K562 (cell line): ENCODE results near the gene RNF6. TPM values are rescaled to one million over a fixed set of nuclear protein-coding genes. Genes with fewer than 3 reads are reported as not detected.

Source experiments
- BCL6 ChIP-seq: fragments of 250-450 bp; sonication (Bioruptor Pico); IDR thresholded peaks from 2 replicates; pipeline ENCODE4 v1.4.0; 2020
- CBX5 ChIP-seq: IDR thresholded peaks from 2 replicates; pipeline ENCODE4 v1.6.1; 2014; ENCODE audit warnings: low read depth, borderline replicate concordance
- ESRRB ChIP-seq: fragments of 250-450 bp; sonication (Bioruptor Pico); IDR thresholded peaks from 2 replicates; pipeline ENCODE4 v1.5.0; 2020; ENCODE audit warnings: mild to moderate bottlenecking, moderate library complexity, borderline replicate concordance
- FOXA3 ChIP-seq, 2 experiments: fragments of 450-650 bp in 1 of 2; sonication (generic) in 1 of 2; formaldehyde crosslinking; IDR thresholded peaks in 1 of 2; conservative IDR thresholded peaks in 1 of 2; 2 replicates each; pipeline versions ENCODE4 v1.4.0 to v1.8.0; 2020 to 2022; ENCODE audit warnings: mild to moderate bottlenecking in 2 of 2, missing genetic modification reagents in 1 of 2
- GATA2 ChIP-seq: sonication (generic); formaldehyde crosslinking; IDR thresholded peaks from 2 replicates; pipeline ENCODE4 v1.4.0; 2020; ENCODE audit warnings: mild to moderate bottlenecking, missing genetic modification reagents
- NBN ChIP-seq: fragments of 450-650 bp; IDR thresholded peaks from 2 replicates; pipeline ENCODE4 v1.6.1; 2016; ENCODE audit warnings: low read depth, mild to moderate bottlenecking
- NCOR1 ChIP-seq: fragments of 450-650 bp; IDR thresholded peaks from 2 replicates; pipeline ENCODE4 v1.6.1; 2016; ENCODE audit warnings: mild to moderate bottlenecking, moderate library complexity
- NFATC3 ChIP-seq: fragments of 450-650 bp; IDR thresholded peaks from 2 replicates; pipeline ENCODE4 v1.6.1; 2017; ENCODE audit warnings: mild to moderate bottlenecking
- NR2C2 ChIP-seq, 2 experiments: fragments of 200-800 bp in 1 of 2; sonication (Bioruptor generic) in 1 of 2; sonication (generic) in 1 of 2; formaldehyde crosslinking in 1 of 2; IDR thresholded peaks; 2 replicates each; pipeline versions ENCODE4 v1.6.1 to v1.8.0; 2016 to 2022; ENCODE audit warnings: mild to moderate bottlenecking in 1 of 2, missing compliant biosample characterization in 1 of 2, missing genetic modification characterization in 1 of 2, missing genetic modification reagents in 1 of 2
- PRMT5 ChIP-seq: sonication (generic); formaldehyde crosslinking; IDR thresholded peaks from 2 replicates; pipeline ENCODE4 v1.5.0; 2020; ENCODE audit warnings: missing genetic modification reagents
- RNF2 ChIP-seq: sonication (generic); IDR thresholded peaks from 2 replicates; pipeline ENCODE4 v1.6.1; 2016
- SMAD2 ChIP-seq: fragments of 150-350 bp; IDR thresholded peaks from 2 replicates; pipeline ENCODE4 v1.6.1; 2014; ENCODE audit warnings: low read depth, mild to moderate bottlenecking, low read length
- SRSF1 ChIP-seq: fragments of 200-400 bp; formaldehyde crosslinking; IDR thresholded peaks from 2 replicates; pipeline ENCODE4 v1.6.1; 2017; ENCODE audit warnings: mild to moderate bottlenecking, low read depth, low read length, moderate library complexity
- YBX1 ChIP-seq: fragments of 450-650 bp; IDR thresholded peaks from 2 replicates; pipeline ENCODE4 v1.7.1; 2016; ENCODE audit warnings: mild to moderate bottlenecking
- ZBED1 ChIP-seq: IDR thresholded peaks from 2 replicates; pipeline ENCODE4 v1.6.1; 2014
- ZNF121 ChIP-seq: sonication (generic); formaldehyde crosslinking; conservative IDR thresholded peaks from 2 replicates; pipeline ENCODE4 v1.8.0; 2022; ENCODE audit warnings: missing genetic modification reagents
- ZNF445 ChIP-seq: fragments of 250-450 bp; sonication (Bioruptor Pico); IDR thresholded peaks from 2 replicates; pipeline ENCODE4 v1.4.0; 2020; ENCODE audit warnings: low read depth, mild to moderate bottlenecking, moderate library complexity
- polyA plus RNA-seq, 8 experiments: library from polyadenylated mRNA; depleted of rRNA in 4 of 8; stranded (reverse) in 5 of 8; unstranded in 3 of 8; fragments of >200 nt; fragmentation: Nextera tagmentation in 2 of 8; fragmentation: Illumina TruSeq in 1 of 8; extraction: Ambion mirVana in 2 of 8; extraction: Trizol in 1 of 8; gene quantifications; 2 replicates each; pipeline versions ENCODE4 v1.2.1 to v1.2.3, GENCODE V29; 2011 to 2014; ENCODE audit warnings: inconsistent platforms in 1 of 8, missing spikeins in 1 of 8
- total RNA-seq, 7 experiments: library from RNA; depleted of rRNA in 6 of 7; stranded (reverse); fragments of >200 nt in 6 of 7; fragmentation: Illumina TruSeq in 2 of 7; extraction: Trizol in 2 of 7; gene quantifications; 2 replicates each; pipeline versions ENCODE4 v1.2.1 to v1.2.3, GENCODE V29; 2011 to 2021; ENCODE audit warnings: low replicate concordance in 1 of 7
- TF ChIP-seq, protein P1 (sequence below): fragments of 450-650 bp; IDR thresholded peaks from 2 replicates; pipeline ENCODE4 v1.6.1; 2016; ENCODE audit warnings: mild to moderate bottlenecking, moderate library complexity
- TF ChIP-seq, protein P2 (sequence below): fragments of 250-450 bp; sonication (Bioruptor Pico); IDR thresholded peaks from 2 replicates; pipeline ENCODE4 v1.8.0; 2022; ENCODE audit warnings: moderate library complexity, mild to moderate bottlenecking, inconsistent platforms

Gene RNF6
- total and polyA plus RNA-seq, 9 of the 15 experiments (the other 6 are each of a cell fraction or from before 2014, with no cell fraction given), result 12.0 to 31.4 (median 22.3) TPM

- TF ChIP-seq, protein P1, sequence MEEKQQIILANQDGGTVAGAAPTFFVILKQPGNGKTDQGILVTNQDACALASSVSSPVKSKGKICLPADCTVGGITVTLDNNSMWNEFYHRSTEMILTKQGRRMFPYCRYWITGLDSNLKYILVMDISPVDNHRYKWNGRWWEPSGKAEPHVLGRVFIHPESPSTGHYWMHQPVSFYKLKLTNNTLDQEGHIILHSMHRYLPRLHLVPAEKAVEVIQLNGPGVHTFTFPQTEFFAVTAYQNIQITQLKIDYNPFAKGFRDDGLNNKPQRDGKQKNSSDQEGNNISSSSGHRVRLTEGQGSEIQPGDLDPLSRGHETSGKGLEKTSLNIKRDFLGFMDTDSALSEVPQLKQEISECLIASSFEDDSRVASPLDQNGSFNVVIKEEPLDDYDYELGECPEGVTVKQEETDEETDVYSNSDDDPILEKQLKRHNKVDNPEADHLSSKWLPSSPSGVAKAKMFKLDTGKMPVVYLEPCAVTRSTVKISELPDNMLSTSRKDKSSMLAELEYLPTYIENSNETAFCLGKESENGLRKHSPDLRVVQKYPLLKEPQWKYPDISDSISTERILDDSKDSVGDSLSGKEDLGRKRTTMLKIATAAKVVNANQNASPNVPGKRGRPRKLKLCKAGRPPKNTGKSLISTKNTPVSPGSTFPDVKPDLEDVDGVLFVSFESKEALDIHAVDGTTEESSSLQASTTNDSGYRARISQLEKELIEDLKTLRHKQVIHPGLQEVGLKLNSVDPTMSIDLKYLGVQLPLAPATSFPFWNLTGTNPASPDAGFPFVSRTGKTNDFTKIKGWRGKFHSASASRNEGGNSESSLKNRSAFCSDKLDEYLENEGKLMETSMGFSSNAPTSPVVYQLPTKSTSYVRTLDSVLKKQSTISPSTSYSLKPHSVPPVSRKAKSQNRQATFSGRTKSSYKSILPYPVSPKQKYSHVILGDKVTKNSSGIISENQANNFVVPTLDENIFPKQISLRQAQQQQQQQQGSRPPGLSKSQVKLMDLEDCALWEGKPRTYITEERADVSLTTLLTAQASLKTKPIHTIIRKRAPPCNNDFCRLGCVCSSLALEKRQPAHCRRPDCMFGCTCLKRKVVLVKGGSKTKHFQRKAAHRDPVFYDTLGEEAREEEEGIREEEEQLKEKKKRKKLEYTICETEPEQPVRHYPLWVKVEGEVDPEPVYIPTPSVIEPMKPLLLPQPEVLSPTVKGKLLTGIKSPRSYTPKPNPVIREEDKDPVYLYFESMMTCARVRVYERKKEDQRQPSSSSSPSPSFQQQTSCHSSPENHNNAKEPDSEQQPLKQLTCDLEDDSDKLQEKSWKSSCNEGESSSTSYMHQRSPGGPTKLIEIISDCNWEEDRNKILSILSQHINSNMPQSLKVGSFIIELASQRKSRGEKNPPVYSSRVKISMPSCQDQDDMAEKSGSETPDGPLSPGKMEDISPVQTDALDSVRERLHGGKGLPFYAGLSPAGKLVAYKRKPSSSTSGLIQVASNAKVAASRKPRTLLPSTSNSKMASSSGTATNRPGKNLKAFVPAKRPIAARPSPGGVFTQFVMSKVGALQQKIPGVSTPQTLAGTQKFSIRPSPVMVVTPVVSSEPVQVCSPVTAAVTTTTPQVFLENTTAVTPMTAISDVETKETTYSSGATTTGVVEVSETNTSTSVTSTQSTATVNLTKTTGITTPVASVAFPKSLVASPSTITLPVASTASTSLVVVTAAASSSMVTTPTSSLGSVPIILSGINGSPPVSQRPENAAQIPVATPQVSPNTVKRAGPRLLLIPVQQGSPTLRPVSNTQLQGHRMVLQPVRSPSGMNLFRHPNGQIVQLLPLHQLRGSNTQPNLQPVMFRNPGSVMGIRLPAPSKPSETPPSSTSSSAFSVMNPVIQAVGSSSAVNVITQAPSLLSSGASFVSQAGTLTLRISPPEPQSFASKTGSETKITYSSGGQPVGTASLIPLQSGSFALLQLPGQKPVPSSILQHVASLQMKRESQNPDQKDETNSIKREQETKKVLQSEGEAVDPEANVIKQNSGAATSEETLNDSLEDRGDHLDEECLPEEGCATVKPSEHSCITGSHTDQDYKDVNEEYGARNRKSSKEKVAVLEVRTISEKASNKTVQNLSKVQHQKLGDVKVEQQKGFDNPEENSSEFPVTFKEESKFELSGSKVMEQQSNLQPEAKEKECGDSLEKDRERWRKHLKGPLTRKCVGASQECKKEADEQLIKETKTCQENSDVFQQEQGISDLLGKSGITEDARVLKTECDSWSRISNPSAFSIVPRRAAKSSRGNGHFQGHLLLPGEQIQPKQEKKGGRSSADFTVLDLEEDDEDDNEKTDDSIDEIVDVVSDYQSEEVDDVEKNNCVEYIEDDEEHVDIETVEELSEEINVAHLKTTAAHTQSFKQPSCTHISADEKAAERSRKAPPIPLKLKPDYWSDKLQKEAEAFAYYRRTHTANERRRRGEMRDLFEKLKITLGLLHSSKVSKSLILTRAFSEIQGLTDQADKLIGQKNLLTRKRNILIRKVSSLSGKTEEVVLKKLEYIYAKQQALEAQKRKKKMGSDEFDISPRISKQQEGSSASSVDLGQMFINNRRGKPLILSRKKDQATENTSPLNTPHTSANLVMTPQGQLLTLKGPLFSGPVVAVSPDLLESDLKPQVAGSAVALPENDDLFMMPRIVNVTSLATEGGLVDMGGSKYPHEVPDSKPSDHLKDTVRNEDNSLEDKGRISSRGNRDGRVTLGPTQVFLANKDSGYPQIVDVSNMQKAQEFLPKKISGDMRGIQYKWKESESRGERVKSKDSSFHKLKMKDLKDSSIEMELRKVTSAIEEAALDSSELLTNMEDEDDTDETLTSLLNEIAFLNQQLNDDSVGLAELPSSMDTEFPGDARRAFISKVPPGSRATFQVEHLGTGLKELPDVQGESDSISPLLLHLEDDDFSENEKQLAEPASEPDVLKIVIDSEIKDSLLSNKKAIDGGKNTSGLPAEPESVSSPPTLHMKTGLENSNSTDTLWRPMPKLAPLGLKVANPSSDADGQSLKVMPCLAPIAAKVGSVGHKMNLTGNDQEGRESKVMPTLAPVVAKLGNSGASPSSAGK, result no peak
- TF ChIP-seq, protein P2, sequence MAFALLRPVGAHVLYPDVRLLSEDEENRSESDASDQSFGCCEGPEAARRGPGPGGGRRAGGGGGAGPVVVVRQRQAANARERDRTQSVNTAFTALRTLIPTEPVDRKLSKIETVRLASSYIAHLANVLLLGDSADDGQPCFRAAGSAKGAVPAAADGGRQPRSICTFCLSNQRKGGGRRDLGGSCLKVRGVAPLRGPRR (CRISPR knock-in tag), result no peak
- TF ChIP-seq SMAD2, result no peak
- TF ChIP-seq NCOR1, result no peak
- TF ChIP-seq ZNF445 (CRISPR knock-in tag), result no peak
- TF ChIP-seq CBX5, result no peak
- TF ChIP-seq BCL6 (CRISPR knock-in tag), result no peak
- TF ChIP-seq NFATC3, result no peak
- no peak for TF ChIP-seq ESRRB (CRISPR knock-in tag)
- no peak for TF ChIP-seq NBN
- TF ChIP-seq PRMT5, result no peak
- TF ChIP-seq FOXA3 (CRISPR knock-in tag; conservative IDR thresholded peaks at IDR 0.05 in 1 of 2, IDR thresholded peaks at IDR 0.05 in 1 of 2), result no peak
- no peak for TF ChIP-seq SRSF1
- TF ChIP-seq ZNF121, result no peak
- TF ChIP-seq YBX1, result no peak
- TF ChIP-seq NR2C2 (CRISPR knock-in tag; IDR thresholded peaks at IDR 0.05), result no peak
- TF ChIP-seq NR2C2 (tag; IDR thresholded peaks at IDR 0.05), result peak; percentile 77
- TF ChIP-seq ZBED1, result no peak
- TF ChIP-seq GATA2 (CRISPR knock-in tag), result no peak
- TF ChIP-seq RNF2, result 0 out of 2 replicates have a peak, but pooled peaks have one; percentile 25
Measured at GRCh38 chr13:26253787-26254582, 31.9 kb upstream of the RNF6 start, which contains the start of gene CDK8 (continued).
